Stromal cell of bone marrow (primary cell): Measurements from ENCODE around the gene MYO1E.
"Not testable (repeated sequence)": the region's sequence is repeated elsewhere in the genome, so short reads cannot be mapped to it uniquely, and the experiment has no call there.

Source experiments
- DNase-seq: peaks from one replicate; pipeline ENCODE4 v3.0.0-alpha.2; 2012; ENCODE audit warnings: low read depth

MYO1E gene

DNA sequence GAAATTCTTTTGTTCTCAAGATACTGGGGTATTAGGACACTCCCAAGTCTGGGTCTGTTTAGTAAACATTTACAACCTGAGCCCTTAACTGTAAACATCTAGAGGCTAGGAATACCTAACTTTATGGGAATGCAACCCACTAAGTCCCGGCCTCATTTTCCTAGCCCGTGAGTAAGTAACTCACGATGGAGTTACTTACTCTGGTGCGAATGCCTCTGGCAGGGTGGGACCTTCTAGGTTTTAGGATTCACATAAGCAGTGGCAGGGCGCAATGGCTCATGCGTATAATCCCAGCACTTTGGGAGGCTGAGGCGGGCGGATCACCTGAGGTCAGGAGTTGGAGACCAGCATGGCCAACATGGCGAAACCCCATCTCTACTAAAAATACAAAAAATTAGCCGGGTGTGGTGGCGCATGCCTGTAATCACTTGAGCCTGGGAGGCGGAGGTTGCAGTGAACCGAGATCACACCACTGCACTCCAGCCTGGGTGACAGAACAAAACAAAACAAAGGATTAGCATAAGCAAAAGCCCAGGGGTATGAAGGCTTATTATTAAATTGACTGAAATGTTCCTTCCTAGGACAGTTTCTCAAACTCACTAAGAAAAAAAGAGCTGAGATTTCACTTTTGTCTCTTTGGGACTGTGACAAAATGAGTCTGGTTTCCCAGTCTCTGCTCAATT, 14.7 kb upstream of the MYO1E start:
- DNase-seq = not testable (repeated sequence)

DNA sequence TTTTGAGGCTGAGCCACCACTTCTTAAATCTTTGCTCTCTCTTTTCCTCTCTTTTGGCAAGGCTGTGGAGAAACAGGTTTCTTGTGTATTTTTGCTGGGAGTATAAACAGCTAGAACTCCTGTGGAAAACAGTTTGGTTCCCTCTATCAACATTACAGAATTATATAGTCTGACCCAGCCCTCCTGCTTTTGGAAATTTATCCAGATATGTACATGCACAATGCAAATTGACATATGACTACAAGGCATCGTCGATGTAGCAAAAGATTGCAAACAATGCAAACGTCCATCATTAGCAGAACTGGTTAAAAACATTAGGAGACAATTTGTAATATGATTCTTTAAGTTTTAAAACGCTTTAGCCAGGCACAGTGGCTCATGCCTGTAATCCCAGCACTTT, 12.5 kb upstream of the MYO1E start:
- DNase-seq = no peak

DNA sequence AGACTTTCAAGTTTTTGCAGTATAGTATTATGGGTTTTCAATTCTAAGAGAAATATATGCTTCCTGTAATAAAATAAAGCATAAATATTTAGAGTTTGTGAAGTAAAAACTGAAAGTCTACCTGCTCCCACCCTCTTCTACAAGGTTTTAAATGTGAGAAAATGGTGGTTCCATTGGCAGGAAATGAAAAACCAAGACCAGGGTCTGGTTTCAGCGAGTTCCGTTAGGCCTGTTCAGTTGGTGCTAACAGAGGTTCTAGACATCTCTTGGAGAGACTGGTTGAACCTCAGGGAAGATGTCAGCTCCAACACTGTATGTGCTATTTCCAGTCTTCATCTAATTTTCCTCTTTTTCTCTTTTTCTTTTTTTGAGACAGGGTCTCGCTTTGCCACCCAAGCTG, 11.8 kb upstream of the MYO1E start:
- DNase-seq = no peak

DNA sequence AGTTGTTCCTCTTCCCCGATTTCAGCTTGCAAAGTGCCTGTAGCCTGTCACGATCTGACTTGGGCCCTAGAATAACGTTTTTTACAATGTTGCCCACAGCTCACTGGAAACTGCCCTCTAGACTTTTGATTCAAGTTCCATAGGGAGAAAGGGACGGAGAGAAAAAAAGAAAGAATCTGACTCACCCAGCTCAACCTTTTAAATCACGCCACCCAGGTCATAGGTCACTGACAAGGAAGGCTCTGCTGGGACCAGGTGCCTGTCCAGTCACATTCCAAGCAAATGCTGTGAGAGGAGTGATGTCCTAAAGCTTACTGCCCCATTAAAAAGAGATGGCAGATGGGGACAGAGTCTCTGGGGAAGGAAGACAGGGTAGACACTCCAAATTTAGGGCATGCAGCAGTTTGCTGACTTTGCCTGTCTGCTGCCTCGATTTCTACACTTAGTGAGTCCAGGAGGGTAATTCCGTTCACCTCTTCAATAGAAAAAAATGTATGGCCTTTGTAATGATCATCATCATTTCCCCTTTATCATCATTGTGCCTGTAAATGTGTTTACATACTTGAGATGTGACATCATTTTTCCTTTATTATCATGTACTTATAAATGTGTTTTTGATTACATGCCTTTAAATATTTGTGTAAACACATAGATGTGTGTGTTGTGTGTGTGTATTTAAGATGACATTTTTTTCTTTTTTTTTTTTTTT, 8.4 kb upstream of the MYO1E start:
- no peak for DNase-seq

DNA sequence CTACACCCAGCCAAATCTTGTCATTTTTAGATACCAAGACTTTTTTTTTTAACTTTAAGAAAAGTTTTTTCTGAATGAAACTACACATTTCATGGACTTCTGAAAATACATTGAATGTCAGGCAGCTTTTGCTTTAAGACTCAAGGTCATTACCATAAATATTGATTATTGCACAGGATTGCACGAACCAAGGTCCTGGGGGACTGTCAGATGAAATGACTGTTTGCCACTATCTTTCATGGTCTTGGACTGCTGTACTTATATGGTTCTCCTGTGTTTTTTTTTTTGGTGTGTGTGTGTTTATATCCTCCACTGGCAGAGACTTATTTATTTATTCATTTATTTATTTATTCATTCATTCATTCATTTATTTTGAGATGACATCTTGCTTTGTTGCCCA, 6.9 kb upstream of the MYO1E start:
- no peak for DNase-seq

DNA sequence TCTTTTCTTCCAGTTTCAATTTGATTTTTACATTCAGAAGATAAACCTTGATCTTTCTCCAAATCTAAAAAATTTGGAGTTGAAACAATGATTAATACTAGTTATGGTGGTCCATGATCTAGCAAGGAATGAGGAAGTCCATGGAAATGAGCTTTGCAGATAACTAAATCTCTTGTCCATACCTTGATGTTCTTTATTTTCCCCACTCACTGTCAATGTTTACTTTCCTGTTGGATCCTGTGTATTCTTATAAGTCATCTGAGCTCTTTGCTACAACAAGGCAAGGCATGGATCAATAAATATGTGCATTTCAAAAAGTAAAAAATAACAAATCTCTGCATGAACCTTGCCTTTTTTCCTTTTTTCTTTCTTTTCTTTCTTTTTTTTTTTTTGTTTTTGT, 6.2 kb upstream of the MYO1E start:
- no peak for DNase-seq

DNA sequence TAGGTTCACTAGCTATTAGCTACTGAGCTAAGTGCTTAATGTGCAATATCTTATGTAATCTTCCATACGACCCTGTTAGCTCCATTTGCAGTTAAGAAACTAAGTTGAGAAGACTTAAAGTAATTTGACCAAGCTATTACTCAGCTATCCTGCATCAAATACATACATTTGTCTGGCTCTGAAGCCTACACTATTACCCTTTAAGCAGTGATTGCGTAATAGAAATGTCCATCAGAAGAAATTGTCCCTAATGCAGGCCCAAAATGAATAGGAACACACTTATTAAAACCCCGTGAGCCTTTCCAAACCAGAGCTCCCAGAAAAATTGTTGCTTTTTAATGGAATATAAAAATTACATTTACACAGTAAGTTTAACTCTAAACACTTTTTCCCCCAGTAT, 5.3 kb upstream of the MYO1E start:
- DNase-seq = no peak

DNA sequence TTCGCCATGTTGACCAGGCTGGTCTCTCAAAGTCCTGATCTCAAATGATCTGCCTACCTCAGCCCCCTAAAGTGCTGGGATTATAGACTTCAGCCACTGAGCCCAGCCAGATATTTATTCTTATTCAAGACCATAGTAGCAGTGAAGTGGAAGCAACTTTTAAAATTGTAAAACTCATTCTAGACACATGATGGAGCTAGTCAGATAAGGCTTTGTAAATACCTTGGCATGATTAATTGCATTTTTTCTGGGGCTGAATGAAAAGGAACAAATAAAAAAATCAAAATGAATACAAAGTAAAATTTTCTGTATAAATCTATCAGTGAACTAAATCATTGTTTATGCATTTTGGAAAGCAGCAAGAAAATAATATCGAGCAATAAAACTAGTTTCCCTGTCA, 4.1 kb upstream of the MYO1E start:
- DNase-seq = no peak

DNA sequence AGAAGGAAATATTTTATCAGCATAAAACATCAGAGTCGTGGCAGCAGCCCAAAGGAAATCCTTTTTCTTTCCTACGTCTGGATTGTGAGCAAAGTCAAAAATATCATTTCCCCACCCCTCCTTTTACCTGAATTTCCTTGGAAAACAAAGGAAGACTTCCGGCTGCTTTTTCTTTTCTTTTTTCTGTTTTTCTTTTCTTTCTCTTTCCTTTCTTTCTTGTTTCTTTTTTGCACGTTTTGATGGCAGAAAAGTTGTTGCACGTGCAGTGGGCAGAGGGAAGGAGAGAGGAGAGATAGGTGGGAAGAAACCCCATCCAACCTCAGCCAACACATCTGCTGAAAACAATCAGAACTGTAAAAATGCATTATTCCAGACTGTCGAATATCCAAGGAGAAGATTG, 544 bp upstream of the MYO1E start:
- DNase-seq = no peak

DNA sequence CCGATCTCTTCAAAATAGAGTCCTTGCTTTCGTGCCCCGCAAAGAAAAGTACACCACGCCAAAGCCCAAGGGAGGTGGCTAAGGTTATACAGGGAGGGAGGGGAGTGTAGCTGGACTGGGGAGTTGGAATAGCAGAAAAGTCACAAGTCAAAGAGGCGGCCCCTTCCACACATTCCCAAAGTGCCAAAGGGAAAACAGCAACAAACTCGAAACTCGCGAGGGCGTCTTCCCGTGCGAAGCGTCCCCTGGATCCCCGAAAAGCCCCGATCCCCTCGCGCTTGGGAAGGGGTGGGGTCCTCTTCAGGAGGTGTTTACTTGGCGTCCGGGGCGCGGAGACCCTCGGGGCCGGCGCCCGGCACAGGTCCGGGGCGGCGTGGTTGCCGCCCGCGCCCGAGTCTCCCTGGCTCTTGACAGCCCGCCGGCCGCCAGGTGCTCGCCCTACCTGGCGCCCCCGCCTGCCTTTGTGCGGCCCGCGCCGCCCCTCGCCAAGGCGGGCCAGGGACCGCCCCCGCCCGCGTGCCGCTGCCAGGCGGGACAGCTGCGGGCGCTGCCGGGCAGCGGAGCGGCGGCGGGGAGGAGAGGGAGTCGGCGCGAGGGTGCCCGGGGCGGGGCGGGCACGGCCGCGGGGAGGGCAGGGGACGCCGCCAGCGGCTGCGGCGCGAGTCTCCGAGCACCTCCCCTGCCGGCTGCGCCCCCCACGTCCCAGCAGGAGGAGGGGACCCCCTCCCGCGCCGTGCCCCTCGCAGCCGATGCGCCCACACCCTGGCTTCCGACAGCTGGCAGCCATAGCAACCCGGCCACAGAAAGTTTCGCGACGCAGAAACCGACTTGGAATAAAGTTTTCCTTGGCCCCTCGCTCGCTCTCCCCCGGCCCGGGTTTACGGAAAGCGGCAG, 966 bp downstream of the MYO1E start:
- DNase-seq = no peak

DNA sequence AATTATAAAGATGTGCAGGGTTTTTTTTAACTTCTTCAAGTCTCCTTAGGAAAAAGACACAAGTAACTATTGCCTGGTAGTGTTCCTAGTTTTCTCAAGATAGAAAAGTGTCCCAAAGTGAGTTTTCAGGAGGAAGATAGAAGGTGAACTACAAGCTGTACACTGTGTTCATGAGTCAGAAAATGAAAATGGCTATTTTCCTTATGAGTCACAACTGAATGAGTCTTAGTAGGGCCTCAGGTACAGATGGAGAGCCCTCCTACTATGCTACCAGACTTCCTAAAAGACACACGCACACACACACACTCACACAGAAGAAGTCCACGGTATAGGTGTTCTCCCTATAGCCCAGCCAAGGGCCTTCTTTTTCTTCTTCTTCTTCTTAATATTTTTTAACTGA, 3.1 kb downstream of the MYO1E start:
- no peak for DNase-seq

DNA sequence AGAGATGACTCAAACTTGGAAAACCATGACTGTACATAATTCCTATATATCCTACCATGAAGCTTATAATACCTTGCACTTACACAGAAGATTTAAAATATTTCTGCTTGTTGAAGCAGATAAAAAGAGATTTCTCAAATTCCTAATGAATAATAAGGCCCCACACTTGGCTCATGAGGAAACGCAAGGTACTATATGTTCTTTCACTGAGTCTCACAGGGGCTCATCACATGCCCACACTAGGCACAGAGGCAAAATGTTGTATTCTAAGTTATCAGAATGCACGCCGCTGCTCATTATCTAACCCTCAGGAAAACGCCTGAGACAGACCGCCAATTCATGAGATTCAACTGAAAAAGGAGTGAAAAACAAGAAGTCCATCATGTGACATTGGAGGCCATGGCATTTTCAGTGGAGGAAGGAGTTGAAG, 5.6 kb downstream of the MYO1E start:
- DNase-seq = no peak

DNA sequence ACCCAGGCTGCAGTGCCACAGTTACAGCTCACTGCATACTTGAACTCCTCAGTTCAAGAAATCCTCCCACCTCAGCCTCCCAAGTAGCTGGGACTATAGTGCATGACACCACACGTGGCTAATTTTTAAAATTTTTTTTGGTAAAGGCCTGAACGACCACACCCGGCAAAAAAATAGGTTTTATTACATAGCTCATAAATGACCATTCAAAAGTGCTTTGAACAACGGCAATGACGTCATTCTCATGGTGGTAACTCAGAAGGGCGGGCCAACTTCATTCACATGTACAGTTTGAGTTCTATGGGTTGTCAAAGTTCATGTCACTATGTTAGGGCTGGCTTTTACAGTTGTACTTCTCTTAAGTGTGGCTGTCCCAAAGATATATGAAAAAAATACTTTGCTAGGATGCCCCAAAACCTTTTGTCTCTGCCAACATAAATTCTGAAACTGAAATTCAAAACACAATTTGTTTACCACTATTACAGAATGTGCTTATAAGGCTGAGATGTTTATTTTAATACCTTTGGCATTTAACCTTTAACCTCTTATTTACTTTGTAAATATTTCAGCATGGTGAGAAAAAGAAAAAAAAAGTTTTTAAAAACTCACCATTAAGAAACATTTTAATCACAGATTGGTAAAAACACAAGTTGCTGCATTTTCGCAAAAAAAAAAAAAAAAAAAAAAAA, 6.2 kb downstream of the MYO1E start:
- DNase-seq = no peak

DNA sequence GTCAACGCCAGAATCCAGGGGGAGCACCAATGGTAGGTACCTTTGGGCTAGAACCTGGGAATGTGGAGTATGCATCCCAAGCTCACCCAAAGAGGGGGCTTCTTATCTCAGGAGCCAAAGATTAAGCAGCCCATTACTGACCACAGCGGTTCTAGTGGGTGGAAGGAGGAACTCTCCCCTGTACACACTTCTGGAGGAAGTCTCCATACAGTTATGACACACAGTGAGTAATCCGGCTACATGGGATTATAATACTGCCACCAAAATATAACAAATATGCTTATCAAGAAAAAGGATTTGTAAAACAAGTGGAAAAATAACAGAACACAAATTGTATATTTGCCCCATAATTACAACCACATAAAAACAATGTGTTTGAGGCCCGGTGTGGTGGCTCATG, 8.4 kb downstream of the MYO1E start:
- DNase-seq = no peak

DNA sequence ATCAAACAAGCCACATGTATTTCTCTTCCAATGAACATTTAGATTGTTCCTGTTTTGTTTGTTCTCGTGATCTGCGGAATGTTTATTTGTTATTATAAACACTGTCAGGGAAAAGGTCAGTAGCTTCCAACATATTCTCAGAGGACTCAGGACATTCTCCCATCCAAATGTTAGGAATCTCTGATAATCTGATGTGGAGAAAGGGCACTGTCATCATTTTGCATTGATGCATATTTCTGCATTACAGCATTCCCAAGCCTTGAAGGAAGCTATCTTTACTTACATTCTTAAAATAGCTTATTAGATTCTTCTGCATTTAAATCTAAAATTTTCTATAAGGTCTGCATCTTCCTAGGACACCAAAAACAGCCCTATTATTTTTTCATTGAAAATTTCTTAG, 10.3 kb downstream of the MYO1E start:
- DNase-seq = no peak

DNA sequence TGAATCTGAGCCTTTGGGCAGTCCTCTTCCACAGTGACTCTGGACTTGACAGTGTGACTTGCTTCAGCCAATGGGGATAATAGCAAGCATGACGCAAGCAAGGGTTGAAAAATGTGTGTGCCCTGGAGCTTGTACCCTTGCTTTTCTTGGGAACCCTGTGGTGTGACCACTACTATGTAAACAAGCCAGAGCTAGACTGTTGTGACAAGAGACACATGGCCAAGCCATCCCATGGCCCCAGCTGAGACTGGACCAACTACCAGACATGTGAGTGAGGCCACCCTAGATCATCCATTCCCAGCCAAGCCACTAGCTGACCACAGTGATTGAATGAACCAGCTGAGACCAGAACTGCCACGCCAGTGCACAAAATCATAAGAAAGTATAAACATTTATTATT, 11.8 kb downstream of the MYO1E start:
- DNase-seq = no peak

DNA sequence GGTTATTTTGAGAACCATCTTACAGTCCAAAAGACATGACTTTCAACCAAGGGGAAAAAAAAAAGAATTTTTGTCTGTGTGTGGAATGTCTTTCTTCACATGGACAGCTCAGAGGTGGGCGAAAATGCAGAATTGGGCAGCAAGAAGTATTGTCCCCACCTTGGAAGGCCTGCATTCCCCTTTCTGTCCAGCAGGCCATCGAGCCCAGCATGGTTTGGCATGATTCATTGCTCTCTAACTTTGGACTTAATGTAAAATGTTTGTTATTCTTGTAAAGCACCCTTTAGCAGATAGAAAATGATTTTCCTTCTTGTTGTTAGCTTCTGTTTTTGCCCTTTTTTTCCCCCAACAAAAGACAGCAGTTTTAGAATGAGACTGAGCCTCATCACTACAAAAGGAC, 12.4 kb downstream of the MYO1E start:
- DNase-seq = no peak

DNA sequence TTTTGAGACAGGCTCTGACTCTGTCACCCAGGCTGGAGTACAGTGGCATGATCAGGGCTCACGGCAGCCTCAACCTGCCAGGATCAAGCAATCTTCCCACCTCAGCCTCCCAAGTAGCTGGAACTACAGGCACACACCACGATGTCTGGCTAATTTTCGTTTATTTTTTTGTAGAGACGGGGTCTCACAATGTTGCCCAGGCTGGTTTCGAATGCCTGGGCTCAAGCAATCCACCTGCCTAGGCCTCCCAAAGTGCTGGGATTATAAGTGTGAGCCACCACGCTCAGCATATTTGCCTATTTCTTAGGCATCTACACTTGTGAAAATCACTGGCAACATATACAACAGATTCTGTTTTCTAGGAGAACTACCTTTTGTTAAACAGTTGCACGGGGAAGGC, 16.9 kb downstream of the MYO1E start:
- DNase-seq = no peak

DNA sequence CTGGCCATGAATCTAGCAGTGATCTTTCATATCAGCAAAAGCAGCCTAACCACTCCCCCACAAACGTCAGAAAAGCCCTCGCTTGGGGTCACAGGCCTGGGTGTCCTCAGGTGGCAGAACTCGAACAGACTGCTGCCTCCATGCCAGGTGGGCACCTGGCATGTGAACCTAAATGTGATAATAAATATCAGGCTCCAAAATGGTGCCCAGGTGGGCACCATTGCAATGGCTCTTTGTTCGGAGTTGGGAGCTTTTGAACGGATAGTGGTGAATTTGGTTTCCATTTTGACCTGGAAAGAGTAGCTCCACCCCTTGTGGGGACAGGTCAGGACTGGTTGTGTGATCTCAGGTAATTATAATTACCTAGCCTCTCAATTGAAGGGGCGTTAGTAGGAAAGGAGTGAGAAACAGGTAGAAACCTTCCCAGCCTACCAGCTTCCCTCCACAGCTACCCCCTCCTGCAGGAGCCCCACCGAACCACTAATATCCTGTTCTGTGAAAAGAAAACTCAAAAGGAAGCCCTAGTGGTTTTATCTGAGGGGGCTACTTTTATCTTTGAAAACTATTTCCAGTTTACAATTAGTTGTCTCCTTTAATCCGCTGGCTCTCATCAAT, 18.1 kb downstream of the MYO1E start:
- no peak for DNase-seq

DNA sequence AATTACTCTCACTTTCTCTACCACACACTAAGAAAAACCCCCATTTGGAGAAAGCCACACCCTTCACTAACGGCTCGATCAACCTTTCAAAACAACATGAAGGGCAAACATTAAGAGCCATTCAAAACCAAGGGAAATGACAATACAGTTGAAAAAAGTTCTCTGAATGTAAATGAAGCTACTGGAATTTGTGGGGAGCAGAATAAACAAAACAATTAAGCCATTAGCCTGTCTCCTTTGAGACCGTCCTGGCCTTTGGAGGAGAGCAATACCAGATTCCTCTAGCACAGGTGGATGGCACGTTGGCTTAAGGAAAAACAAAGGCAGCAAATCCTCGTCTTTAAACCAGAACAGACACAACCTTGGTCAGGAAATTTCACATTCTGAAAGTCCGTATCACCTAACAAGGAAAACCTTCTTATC, 18.7 kb downstream of the MYO1E start:
- DNase-seq = no peak

DNA sequence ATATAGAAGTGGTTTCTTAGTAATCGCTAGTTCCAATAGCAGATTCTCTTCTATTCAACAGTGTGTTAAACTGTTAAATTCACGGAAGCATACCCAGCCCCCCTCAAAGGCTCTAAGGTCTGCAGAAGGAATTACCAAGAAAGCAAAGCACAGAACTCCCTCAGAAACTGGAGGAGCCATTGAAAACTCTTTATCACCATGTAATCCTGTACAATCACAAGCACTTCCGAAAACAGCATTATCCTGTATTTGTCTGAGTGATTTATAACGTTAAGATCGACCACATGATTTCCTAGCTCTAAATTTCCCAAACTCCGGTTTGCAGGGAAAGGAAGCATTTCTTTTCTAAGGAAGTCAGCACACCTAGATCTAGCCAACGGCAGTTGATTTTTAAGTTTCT, 20.0 kb downstream of the MYO1E start:
- DNase-seq = no peak

DNA sequence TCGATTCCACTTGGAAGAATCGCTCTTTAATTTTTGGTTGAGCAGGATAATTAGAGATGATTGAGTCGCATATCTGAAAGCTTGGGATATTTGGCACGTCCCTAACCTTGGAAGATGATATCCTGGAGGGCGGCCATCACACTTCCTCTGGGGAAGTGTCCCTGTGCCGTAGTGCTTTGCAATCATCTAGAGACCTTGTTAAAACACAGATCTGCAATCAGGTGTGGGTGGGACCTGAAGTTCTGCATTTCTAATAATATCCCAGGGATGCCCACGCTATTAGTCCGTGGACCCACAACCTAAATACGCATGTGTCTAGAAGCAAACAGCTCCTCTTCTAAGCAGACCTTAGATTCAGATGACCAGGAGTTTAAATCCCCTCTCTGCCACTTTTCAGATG, 20.5 kb downstream of the MYO1E start:
- no peak for DNase-seq
